ENCODE results near the gene OR1F1.
"Not testable (repeated sequence)": the region's sequence is repeated elsewhere in the genome, so short reads cannot be mapped to it uniquely, and the experiment has no call there.

OR1F1 gene

GRCh38 chr16:3171181-3171854 is 16.7 kb upstream of the OR1F1 start:
- peak in 3 of 10 donors; percentile 25 to 46 (median 40) for DNase-seq
- intact Hi-C loops (cut with DNase I): no loop called here

DNA sequence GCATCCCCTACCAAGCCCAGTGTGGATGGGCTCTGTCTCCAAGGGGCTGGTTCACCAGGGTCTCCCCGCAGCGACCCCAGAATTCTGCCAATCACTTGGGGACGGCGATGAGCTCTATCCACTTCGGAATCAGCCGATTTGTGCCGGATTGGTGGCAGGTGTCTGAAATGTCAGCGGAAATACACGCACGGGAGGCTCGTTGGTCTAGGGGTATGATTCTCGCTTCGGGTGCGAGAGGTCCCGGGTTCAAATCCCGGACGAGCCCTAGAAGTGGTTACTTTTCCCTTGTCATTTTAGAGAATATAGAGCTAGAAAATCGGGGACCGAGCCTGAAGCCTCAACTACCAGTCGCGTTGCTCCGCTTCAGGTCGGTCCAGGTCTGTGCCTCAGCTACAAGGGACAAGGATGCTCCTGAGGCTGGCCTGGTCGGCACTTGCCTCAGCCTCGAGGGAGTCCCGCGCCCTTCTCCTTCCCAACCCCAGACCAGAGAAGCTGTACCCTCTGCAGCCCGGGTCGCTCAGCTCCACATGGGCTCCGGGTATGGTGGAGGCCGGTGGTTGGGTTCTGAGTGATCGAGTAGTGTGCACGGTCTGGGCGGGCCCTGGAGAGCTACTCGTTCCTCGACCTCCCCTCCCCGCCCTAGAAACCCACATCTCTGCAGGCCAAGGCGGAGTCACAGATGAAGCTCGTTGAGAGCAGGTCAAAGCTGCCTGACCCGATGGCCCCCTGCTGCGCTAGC is 16.0 kb upstream of the OR1F1 start:
- intact Hi-C loops (cut with DNase I): no loop called here
- peak in 3 of 10 donors; percentile 20 to 69 (median 55) for DNase-seq

DNA sequence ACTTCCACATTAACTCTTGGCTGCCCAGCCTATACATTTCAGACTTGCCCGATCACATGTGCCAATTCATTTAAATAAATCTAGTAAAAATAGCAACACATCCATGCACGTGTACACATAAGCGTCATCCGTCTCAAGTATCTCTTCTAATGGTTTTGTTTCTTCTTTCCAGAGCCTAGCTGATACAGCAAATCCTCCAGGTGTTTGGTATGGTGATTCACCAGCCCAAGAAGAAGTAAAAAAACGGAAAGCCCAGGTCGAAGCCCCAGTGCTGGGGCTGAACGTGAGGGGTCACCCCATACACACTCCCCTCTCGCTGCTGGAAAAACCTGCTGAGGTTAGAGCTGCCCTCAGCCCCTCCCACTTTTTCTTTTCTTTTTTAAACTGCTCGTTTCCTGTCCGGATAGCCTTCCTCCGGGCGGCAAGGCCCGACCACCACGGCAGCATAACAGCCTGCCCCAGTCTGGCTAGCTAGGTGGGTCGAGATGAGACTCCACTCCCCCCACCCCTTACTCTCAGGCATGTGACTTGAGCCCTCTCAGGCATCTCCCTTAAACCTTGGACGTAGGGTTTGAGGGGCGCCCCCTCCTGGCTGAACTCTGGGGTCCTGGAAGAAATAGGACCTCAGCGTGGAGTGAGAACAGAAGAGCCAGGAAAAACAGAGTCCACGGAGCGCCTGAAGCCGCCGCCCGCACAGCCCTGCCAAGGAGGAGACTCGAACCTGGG is 13.9 kb upstream of the OR1F1 start:
- intact Hi-C loops (cut with DNase I): no loop called here
- peak in 3 of 10 donors; percentile 37 to 49 (median 41) for DNase-seq

- DNase-seq: peak in 1 of 10 donors; percentile 12
- intact Hi-C loops (cut with DNase I): no loop called here
Measured at GRCh38 chr16:3174618-3175148, 13.3 kb upstream of the OR1F1 start.

DNA sequence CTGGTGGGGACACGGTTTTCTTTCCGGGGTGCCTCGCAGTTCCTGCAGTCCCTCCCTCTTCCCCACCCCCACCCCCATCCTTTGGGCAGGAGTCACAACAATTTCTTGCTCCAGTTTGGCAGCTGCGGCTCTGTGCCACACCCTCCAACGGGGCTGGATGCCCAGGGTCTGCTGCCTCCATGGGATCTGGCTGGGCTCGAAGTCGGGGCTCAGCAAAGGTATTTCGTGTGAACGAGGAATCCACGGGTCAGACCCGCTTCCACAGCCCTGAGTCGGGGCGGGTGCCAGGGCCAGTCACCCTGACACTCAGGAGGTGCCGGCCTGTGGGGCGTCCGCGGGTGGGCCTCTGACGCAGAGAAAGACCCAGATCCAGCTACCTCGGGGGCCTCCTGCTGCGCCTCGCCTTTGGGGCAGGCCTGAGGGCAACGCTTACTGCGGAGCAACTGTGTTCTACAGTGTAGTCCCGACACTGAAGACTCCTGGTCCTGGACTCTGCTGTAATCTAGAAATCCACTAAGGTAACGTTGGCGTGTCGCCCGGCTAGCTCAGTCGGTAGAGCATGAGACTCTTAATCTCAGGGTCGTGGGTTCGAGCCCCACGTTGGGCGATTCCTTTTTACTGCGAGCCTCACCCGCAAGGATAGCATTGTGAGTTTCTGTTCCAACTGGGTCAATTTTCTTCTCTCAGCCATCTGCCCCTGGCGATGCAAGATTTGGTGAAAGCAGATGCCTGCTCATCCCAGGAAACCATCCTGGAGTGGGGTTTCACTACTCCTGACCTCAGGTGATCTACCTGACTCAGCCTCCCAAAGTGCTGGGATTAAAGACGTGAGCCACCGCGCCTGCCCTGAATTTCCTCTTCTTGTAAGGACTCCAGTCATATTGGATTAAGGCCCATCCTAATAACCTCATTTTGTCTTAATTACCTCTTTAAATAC is 12.6 kb upstream of the OR1F1 start:
- peak in 3 of 10 donors; percentile 58 to 80 (median 62) for DNase-seq
- intact Hi-C loops (cut with DNase I): no loop called here

DNA sequence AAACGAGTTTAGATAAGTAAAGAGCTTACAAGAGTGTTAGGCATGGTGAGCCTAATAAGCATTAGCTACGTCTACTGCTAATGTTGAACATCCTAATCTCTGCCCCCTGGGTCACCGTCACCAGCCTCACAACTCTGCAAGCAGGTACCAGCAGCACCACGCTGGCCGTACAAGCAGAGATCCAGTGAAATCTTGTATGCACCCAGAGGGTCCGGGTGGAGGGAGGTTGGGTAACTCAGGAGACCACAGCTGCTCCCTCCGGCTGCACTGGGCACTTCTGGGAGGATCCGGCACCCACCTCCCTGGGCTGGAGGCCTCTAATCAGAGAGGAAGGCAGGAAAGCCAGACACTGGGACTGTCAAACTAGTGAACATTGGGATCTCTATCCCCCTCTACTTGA is 8.4 kb upstream of the OR1F1 start:
- intact Hi-C loops (cut with DNase I): no loop called here
- peak in 2 of 10 donors; percentile 35 to 66 for DNase-seq

DNA sequence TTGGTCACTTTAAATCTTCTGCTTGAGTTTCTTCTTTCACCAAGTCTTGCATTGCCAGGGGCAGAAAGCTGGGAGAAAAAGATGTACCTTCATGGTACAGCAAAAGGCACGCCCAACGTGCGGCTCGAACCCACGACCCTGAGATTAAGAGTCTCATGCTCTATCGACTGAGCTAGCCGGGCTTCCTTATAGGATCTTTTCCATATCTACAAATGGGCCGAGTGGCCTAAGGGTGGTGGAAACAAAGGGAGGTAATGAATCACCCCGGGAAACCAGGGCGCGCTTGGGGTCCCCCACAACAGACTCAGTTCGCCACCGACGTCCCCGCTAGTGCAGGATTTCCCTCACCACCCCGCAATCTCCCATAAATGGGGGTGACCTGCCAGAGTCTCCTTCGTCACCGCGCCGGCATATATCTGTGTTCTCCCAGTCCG is 7.5 kb upstream of the OR1F1 start:
- peak in 1 of 10 donors; percentile 74 for DNase-seq
- intact Hi-C loops (cut with DNase I): no loop called here

- DNase-seq; intact Hi-C loops (cut with DNase I): not testable (repeated sequence)
Measured at GRCh38 chr16:3182293-3182607, 5.8 kb upstream of the OR1F1 start.

- intact Hi-C loops (cut with DNase I): no loop called here
- DNase-seq: peak in 2 of 10 donors; percentile 68 to 78
Measured at GRCh38 chr16:3182608-3183444, 5.2 kb upstream of the OR1F1 start.

GRCh38 chr16:3183445-3184139 is 4.4 kb upstream of the OR1F1 start:
- peak in 1 of 10 donors; percentile 37 for DNase-seq
- intact Hi-C loops (cut with DNase I): no loop called here

DNA sequence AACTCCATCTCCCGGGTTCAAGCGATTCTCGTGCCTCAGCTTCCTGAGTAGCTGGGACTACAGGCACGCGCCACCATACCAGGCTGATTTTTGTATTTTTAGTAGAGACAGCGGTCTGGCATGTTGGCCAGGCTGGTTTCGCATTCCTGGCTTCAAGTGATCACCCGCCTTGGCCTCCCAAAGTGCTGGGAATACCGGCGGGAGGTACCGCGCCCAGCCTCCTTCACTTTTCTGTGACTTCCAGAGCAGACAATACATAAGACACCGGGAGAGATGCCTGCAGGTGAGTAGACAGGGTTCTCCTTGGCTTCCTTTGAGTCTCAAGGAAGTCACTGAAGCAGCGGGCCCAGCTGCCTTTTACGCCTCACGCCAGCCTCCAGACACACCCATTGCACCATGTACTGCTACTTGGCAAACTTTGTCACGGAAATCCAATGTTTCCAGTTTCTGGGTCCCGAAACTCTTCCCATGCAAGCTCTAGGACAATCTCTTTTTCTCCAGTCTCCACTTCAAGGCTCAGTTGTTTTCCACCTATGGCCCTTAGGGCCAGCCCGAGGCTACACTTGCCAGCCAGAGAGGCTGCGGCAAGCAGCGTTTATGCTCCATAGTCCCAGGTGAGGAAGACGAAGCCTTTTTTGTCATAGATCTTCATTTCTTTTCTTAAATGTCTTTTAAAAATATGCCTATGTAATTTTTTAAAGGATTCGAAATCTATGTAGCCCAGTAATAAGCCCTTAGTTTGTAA is 886 bp upstream of the OR1F1 start:
- intact Hi-C loops (cut with DNase I): no loop called here
- peak in 2 of 10 donors; percentile 43 to 54 for DNase-seq

GRCh38 chr16:3188675-3188924 is 596 bp downstream of the OR1F1 start:
- intact Hi-C loops (cut with DNase I): no loop called here
- DNase-seq: no peak

DNA sequence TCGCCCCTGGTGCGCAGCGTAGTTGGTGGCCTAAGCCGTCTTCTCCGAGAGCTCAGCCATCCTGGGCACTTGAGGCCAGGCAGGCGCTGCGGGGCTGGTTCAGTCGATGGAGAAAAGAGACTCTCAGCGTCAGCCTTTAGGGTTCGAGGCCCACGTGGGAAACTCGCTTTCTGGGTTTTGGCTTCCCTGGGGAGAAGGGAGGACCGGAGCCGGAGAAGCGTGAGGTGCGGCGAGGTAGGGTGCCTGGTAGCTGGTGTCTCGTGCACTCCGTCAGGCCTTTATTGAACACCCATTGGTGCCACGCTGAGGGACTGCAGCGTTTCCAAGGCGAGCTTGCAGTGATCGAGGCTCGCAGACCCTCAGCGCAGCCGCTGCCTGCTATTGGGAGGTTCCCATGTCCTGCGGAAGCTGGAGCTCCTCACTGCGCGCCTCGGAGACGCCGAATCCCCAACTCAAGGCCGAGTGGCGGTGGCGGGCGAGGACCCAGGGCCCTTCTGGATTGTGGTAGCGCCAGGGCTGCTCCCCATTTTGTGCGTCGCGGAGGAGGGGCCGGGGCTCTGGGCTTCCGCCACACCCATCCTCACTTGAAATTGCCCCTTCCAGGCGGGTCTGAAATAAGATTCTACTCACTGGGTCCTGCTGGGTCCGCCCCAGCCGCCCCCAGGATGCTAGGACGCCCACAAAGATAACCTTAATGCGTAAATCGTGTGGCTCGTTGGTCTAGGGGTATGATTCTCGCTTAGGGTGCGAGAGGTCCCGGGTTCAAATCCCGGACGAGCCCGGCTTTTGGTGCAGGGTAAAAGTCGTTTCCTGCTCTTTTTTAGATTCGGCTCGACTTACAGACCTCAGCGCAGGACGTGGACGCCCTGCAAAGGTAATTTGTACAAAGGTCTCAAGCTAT is 1.2 kb downstream of the OR1F1 start:
- DNase-seq: peak in 2 of 10 donors; percentile 2 to 81
- intact Hi-C loops (cut with DNase I): no loop called here

DNA sequence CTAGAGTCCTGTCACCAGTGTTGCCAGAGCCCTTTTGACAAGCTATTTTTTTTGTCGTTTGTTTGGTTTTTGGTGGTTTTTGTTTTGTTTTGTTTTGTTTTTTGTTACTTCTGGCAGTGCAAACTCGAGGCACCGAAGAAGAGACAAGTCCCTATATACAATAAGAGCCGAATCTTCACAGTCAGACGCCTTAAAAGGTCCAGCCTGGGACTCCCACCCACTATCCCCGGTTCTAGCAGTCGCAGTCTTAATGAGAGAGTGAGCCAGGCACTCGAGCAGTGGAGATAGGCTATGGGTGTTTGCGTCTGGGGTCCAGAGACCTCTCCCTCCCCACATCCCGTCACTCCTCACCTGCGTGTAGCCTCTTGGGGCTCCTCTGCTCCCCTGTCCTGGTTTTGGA is 1.9 kb downstream of the OR1F1 start:
- intact Hi-C loops (cut with DNase I): no loop called here
- DNase-seq: no peak

DNA sequence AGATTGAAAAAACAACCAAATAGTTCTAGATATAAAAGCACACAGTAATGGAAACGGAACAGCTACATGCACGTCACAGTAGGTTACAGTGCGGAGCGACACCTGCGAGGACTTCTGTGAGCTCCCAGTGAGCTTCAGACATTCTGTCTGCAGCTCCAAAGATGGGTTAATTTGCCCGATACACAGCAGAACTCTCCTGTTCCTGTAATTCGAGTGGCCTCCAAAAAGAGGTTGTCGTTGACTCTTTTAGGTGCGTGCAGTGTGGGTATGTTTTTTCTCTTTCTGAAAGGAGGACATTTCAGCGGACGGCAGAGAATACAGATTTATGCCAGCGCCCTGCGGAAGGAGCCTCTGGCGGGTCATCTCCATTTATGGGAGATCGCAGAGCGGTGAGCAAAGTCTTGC is 2.9 kb downstream of the OR1F1 start:
- peak in 2 of 10 donors; percentile 6 to 24 for DNase-seq
- intact Hi-C loops (cut with DNase I): no loop called here

DNA sequence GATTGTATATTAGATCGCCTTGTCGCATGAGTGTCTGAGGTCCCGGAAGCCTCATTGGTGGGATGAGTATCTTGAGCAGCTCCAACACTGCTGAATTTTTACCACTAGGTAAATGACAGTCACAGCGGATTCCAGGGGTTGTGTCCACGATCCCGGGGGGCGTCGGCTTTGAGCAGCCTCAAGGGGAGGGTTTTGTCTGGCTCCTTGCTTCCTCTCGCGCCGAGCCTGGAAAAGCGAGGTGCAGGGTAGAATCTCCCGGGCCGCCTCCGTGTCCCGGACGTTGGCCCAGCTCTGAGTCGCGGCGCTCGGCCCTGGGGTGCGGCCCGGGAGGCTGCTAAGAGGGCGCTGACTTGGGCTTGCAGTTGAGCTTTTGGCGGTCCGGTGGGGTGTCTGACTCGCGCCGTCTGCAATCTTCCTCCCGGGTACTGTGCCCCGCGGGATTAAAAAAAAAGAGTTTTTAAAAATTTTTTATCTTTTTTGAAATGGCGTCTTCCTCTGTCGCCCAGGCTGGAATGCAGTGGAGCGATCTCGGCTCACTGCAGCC is 4.5 kb downstream of the OR1F1 start:
- intact Hi-C loops (cut with DNase I): no loop called here
- peak in 1 of 10 donors; percentile 39 for DNase-seq

Data from posterior cingulate gyrus (tissue), 11 donors.